Spleen (tissue), 11 donors: ENCODE results near the gene SLC38A6. TPM values are rescaled to one million over a fixed set of nuclear protein-coding genes. Genes with fewer than 3 reads are reported as not detected.

Experiments
- DNase-seq: peaks from one replicate; pipeline ENCODE4 v3.0.0-alpha.2; 2020
- H3K27ac ChIP-seq, 8 donors: fragments of 200-600 bp; sonication (generic) in 7 of 8; 1 replicate in 4 of 8; 2 replicates in 4 of 8; pipeline versions ENCODE4 v1.5.0 to v1.8.0; 2016 to 2021; ENCODE audit warnings: inconsistent platforms in 4 of 8, mild to moderate bottlenecking in 4 of 8, moderate library complexity in 1 of 8
- H3K27me3 ChIP-seq, 7 donors: fragments of 200-600 bp; sonication (generic) in 6 of 7; replicated peaks in 1 of 7; 1 replicate in 4 of 7; 2 replicates in 3 of 7; pipeline versions ENCODE4 v1.5.0 to v1.8.0; 2016 to 2021; ENCODE audit warnings: inconsistent platforms in 3 of 7, mild to moderate bottlenecking in 1 of 7
- H3K36me3 ChIP-seq, 6 donors: fragments of 200-600 bp; sonication (generic) in 5 of 6; 1 replicate in 4 of 6; 2 replicates in 2 of 6; pipeline versions ENCODE4 v1.5.0 to v1.8.0; 2016 to 2021; ENCODE audit warnings: inconsistent platforms in 2 of 6
- H3K4me1 ChIP-seq, 6 donors: fragments of 200-600 bp; sonication (generic) in 5 of 6; 1 replicate in 3 of 6; 2 replicates in 3 of 6; pipeline versions ENCODE4 v1.5.0 to v1.8.0; 2016 to 2021; ENCODE audit warnings: inconsistent platforms in 3 of 6
- H3K4me3 ChIP-seq, 8 donors: fragments of 200-600 bp; sonication (generic) in 7 of 8; 1 replicate in 4 of 8; 2 replicates in 4 of 8; pipeline versions ENCODE4 v1.5.0 to v1.8.0; 2016 to 2021; ENCODE audit warnings: inconsistent platforms in 4 of 8, mild to moderate bottlenecking in 4 of 8, moderate library complexity in 2 of 8
- H3K9me3 ChIP-seq, 8 donors: fragments of 200-600 bp; sonication (generic) in 7 of 8; 1 replicate in 4 of 8; 2 replicates in 4 of 8; pipeline versions ENCODE4 v1.5.0 to v1.8.0; 2016 to 2021; ENCODE audit warnings: inconsistent platforms in 4 of 8
- POLR2A ChIP-seq, 3 donors: fragments of 450-650 bp; IDR thresholded peaks; one replicate each; pipeline ENCODE4 v1.5.1; 2017; ENCODE audit warnings: antibody characterized with exemption in 3 of 3, mild to moderate bottlenecking in 1 of 3
- POLR2AphosphoS5 ChIP-seq, 3 donors: sonication (generic); formaldehyde crosslinking; IDR thresholded peaks; one replicate each; pipeline ENCODE4 v1.5.1; 2017; ENCODE audit warnings: antibody characterized with exemption in 3 of 3
- WGBS, 5 donors: extraction: QIAGEN DNeasy Blood & Tissue Kit in 3 of 5; methylation state at CpG; one replicate each; pipeline versions ENCODE4 v1.1.5 to v1.1.7; 2013 to 2018; 5-methylcytosine and 5-hydroxymethylcytosine counted together
- intact Hi-C: fragments of 100-400 bp; cut with DNase I; formaldehyde crosslinking; loops from one replicate; pipeline ENCODE4 v1.15.0; 2023; ENCODE audit warnings: low total_unique reads
- polyA plus RNA-seq, 3 donors: library from polyadenylated mRNA; stranded (reverse); fragments of 200-250 nt; gene quantifications; one replicate each; pipeline ENCODE4 v1.2.1, GENCODE V29; 2013
- total RNA-seq, 7 donors: library from RNA; depleted of rRNA in 3 of 7; stranded (reverse); fragments of >200 nt in 3 of 7; fragmentation: NEBNext Ultra II Directional in 4 of 7; extraction: Animal tissue kit (Norgen Biotek cat#: 25700) in 4 of 7; gene quantifications; one replicate each; pipeline versions ENCODE4 v1.1.0 to v1.2.1, GENCODE V29; 2016 to 2021
- TF ChIP-seq, protein P1 (sequence below), 11 experiments: fragments of 200-600 bp in 7 of 11; fragments of 450-650 bp in 4 of 11; sonication (generic) in 4 of 11; IDR thresholded peaks in 8 of 11; conservative IDR thresholded peaks in 3 of 11; 1 replicate in 7 of 11; 2 replicates in 4 of 11; pipeline versions ENCODE4 v1.4.0 to v1.8.0; 2016 to 2021; ENCODE audit warnings: antibody characterized with exemption in 11 of 11, inconsistent platforms in 4 of 11, mild to moderate bottlenecking in 1 of 11
- donor health status: healthy with polysubstance abuse.
- donor health status: DM: no; HTN: no; CAD: no; lungs with moderate emphysema.
- donor health status: DM: no; HTN: no; CAD: no.
- donor health status: Bipolar disorder and iron deficiency.
- donor health status: healthy.
- donor health status: DM: no; HTN: no; CAD: no.
- donor health status: DM: yes; HTN: yes; CAD: no.

Gene SLC38A6
- total and polyA plus RNA-seq, 10 donors = 9.5 to 34.2 (median 17.5) TPM

DNA sequence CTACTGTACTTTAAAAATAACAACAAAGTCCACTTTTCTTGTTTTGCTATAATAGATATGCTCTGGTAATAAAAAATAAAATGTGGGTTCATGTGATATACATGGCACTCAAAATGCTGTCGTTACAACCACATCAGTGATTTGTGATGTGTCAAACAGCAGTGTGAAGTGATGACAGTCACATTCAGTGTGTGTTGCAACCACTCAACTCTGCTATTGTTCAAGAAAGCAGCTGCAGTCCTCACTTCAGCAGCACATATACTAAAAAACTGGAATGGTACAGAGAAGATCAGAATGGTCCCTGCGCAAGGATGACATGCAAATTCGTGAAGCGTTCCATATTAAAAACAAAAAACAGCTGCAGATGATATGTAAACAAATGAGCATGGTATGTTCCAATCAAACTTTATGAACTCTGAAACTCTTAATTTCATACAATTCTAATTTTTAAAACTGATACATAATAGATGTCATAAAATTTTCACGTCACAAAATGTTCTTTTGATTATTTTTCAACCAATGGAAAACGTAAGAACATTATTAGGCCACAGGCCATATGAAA lies 6.9 kb upstream of the SLC38A6 start:
- intact Hi-C loops = no loop called here
- H3K4me3 ChIP-seq = no peak overlapping the region
- DNase-seq = no peak
- peaks cover 0 to 20% (median 12%) of the 10 kb centered on the region in 6 donors for H3K4me1 ChIP-seq
- no peaks in the 10 kb centered on the region for H3K27me3 ChIP-seq
- H3K27ac ChIP-seq = no peak overlapping the region
- 91 to 94% (median 92%) methylated on average over 6 of the region's 6 CpGs for WGBS, 5 donors
- TF ChIP-seq POLR2AphosphoS5 (IDR thresholded peaks at IDR 0.05) (no peak), POLR2A (IDR thresholded peaks at IDR 0.05) (no peak)
- TF ChIP-seq, protein P1, sequence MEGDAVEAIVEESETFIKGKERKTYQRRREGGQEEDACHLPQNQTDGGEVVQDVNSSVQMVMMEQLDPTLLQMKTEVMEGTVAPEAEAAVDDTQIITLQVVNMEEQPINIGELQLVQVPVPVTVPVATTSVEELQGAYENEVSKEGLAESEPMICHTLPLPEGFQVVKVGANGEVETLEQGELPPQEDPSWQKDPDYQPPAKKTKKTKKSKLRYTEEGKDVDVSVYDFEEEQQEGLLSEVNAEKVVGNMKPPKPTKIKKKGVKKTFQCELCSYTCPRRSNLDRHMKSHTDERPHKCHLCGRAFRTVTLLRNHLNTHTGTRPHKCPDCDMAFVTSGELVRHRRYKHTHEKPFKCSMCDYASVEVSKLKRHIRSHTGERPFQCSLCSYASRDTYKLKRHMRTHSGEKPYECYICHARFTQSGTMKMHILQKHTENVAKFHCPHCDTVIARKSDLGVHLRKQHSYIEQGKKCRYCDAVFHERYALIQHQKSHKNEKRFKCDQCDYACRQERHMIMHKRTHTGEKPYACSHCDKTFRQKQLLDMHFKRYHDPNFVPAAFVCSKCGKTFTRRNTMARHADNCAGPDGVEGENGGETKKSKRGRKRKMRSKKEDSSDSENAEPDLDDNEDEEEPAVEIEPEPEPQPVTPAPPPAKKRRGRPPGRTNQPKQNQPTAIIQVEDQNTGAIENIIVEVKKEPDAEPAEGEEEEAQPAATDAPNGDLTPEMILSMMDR (IDR thresholded peaks at IDR 0.05 in 8 of 11, conservative IDR thresholded peaks at IDR 0.05 in 3 of 11) = no peak
- peaks cover 0 to 46% (median 8%) of the 10 kb centered on the region in 6 donors for H3K36me3 ChIP-seq
- no peaks in the 10 kb centered on the region for H3K9me3 ChIP-seq

DNA sequence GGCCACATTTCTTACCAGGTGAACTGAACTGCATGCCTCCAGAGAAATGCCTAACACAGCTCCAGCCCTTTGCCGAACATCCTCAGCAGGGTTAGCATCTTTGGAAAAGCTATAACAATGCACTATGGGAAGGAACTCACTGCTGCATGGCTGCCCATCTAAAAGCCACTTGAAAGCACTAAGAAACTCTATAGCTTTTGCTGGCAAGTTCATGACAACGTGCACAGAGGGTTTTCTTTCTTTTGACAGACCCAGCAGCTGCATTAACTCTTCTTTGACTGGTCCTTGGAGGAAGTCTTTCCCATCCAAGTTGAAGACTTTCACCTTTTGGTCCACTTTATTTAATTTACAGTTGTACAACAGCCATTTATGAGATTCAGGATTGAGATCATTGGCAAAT lies 5.5 kb upstream of the SLC38A6 start:
- DNase-seq = no peak
- intact Hi-C loops = no loop called here
- peaks cover 0 to 46% (median 8%) of the 10 kb centered on the region in 6 donors for H3K36me3 ChIP-seq
- H3K27ac ChIP-seq = no peak overlapping the region
- H3K9me3 ChIP-seq = no peaks in the 10 kb centered on the region
- 50 to 69% (median 55%) methylated on average over 2 of the region's 2 CpGs for WGBS, 5 donors
- TF ChIP-seq, protein P1 (IDR thresholded peaks at IDR 0.05 in 8 of 11, conservative IDR thresholded peaks at IDR 0.05 in 3 of 11) = no peak
- TF ChIP-seq POLR2AphosphoS5 (IDR thresholded peaks at IDR 0.05) = no peak
- no peak for TF ChIP-seq POLR2A (IDR thresholded peaks at IDR 0.05)
- no peak overlapping the region for H3K4me3 ChIP-seq
- H3K4me1 ChIP-seq = peaks cover 6 to 34% (median 24%) of the 10 kb centered on the region in 6 donors
- no peaks in the 10 kb centered on the region for H3K27me3 ChIP-seq

DNA sequence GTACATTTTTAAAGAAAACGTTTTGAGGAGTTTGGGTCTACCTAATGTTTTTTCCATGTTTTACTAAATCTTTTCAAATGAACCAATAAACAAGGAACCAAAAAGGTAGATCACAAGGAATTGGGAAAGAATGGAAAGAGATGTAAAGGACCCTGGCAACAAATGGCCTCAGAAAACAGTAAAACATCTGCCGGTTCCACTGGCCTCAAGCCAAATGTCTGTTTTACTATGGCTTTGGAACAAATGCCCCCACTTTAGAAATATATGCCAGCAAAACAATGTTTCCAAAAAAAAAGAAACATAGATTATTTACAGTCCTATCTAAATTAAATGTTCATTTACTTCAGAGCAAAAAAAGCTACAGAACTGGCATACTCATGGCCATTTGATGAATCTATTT lies 3.2 kb upstream of the SLC38A6 start:
- Histone ChIP-seq H3K9me3 (no peaks in the 10 kb centered on the region), H3K4me1 (peaks cover 15 to 51% (median 37%) of the 10 kb centered on the region in 6 donors), H3K4me3 (no peak overlapping the region), H3K27ac (no peak overlapping the region), H3K36me3 (peaks cover 0 to 37% (median 8%) of the 10 kb centered on the region in 6 donors), H3K27me3 (no peaks in the 10 kb centered on the region)
- WGBS, 5 donors = 66 to 79% (median 72%) methylated on average over 2 of the region's 2 CpGs
- intact Hi-C loops = no loop called here
- no peak for DNase-seq
- no peak for TF ChIP-seq POLR2A (IDR thresholded peaks at IDR 0.05)

DNA sequence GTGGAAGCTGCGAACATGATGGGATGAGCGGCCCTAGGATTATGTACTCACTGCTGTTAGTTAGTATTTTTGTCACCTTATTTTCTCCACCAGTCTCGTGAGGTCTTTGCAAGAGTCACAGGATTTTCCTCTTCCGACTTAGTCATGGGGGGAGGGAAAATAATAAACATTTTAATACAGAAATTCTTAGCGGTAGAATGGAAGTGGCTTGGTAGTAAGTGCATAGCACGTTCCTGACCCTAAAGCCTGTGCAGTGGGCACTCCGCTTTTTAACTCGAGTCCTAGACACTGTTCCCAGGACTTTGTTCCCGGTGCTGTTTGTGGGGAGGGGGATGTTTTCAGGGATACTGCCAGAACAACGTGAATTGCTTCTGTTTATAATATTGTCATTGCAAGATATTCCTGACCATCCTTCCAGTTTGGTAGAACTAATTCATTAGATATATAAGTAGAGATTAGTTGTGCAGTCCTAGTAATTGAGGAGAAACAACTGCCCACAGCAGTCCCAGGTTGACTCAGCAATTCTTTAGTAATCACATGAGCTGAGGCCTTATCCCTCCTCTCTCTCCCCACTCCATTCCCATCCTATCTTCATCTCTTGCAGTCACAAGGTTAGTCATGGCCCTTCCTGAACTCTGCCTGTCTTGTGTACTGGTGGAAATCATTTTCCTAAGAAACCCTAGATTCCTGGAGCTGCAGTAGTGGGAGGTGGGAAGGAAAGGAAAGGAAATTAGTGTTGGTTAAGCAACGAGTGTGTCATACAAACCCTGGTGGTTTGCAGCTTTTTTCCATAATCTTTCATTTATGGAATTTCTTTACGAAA lies 799 bp downstream of the SLC38A6 start:
- Histone ChIP-seq H3K4me3 (peak overlapping the region; percentile 65 to 94 (median 83)), H3K27me3 (no peaks in the 10 kb centered on the region), H3K4me1 (peaks cover 15 to 82% (median 44%) of the 10 kb centered on the region in 6 donors), H3K9me3 (no peaks in the 10 kb centered on the region), H3K27ac (peak overlapping the region; percentile 76 to 91 (median 88)), H3K36me3 (peaks cover 0 to 23% (median 5%) of the 10 kb centered on the region in 6 donors)
- DNase-seq = no peak
- intact Hi-C loops = no loop called here
- no peak for TF ChIP-seq POLR2AphosphoS5 (IDR thresholded peaks at IDR 0.05)
- TF ChIP-seq POLR2A (IDR thresholded peaks at IDR 0.05) = no peak
- TF ChIP-seq, protein P1 (IDR thresholded peaks at IDR 0.05 in 8 of 11, conservative IDR thresholded peaks at IDR 0.05 in 3 of 11) = no peak
- WGBS, 5 donors = 9 to 13% (median 10%) methylated on average over 12 of the region's 12 CpGs
